ENCODE results near the gene RFX7. TPM values are rescaled to one million over a fixed set of nuclear protein-coding genes. Genes with fewer than 3 reads are reported as not detected.
"Not testable (repeated sequence)": the region's sequence is repeated elsewhere in the genome, so short reads cannot be mapped to it uniquely, and the experiment has no call there.

Gene RFX7
- total RNA-seq, 1 donor from 2014 or later = 51.2 TPM

GRCh38 chr15:56208641-56209155, 35.0 kb downstream of the RFX7 start:
- DNase-seq (ENCODE audit: low spot score in 2 of 2, unreplicated experiment in 2 of 2) = no peak
- Mint-ChIP-seq H3K9me3 (peaks cover 58% of the 10 kb centered on the region), H3K36me3 (peaks cover 53% of the 10 kb centered on the region), H3K4me3 (no peak overlapping the region), H3K27ac (peak overlapping the region; percentile 33), H3K27me3 (ENCODE audit: low read depth) (no peaks in the 10 kb centered on the region), H3K4me1 (peaks cover 12% of the 10 kb centered on the region)
- no peak for TF ChIP-seq CTCF (IDR thresholded peaks at IDR 0.05; ENCODE audit: unreplicated experiment)

- Mint-ChIP-seq H3K4me3 (no peak overlapping the region), H3K4me1 (peaks cover 12% of the 10 kb centered on the region), H3K27me3 (ENCODE audit: low read depth) (no peaks in the 10 kb centered on the region), H3K9me3 (peaks cover 54% of the 10 kb centered on the region), H3K36me3 (peaks cover 49% of the 10 kb centered on the region), H3K27ac (no peak overlapping the region)
- no peak for TF ChIP-seq CTCF (IDR thresholded peaks at IDR 0.05; ENCODE audit: unreplicated experiment)
- DNase-seq (ENCODE audit: low spot score in 2 of 2, unreplicated experiment in 2 of 2) = no peak
Observed at GRCh38 chr15:56208185-56208584, 35.5 kb downstream of the RFX7 start.

- peaks cover 50% of the 10 kb centered on the region for H3K9me3 Mint-ChIP-seq
Observed at GRCh38 chr15:56207711-56208110, 36.0 kb downstream of the RFX7 start.

GRCh38 chr15:56207092-56207491, 36.6 kb downstream of the RFX7 start:
- Mint-ChIP-seq H3K9me3 (peaks cover 43% of the 10 kb centered on the region), H3K4me1 (peaks cover 12% of the 10 kb centered on the region), H3K27ac (no peak overlapping the region), H3K36me3 (peaks cover 43% of the 10 kb centered on the region), H3K4me3 (no peak overlapping the region), H3K27me3 (ENCODE audit: low read depth) (no peaks in the 10 kb centered on the region)
- DNase-seq (ENCODE audit: low spot score in 2 of 2, unreplicated experiment in 2 of 2) = no peak
- no peak for TF ChIP-seq CTCF (IDR thresholded peaks at IDR 0.05; ENCODE audit: unreplicated experiment)

More at GRCh38 chr15:56207711-56208110, 36.0 kb downstream of the RFX7 start:
- Mint-ChIP-seq H3K4me1 (peaks cover 12% of the 10 kb centered on the region), H3K36me3 (peaks cover 48% of the 10 kb centered on the region), H3K4me3 (no peak overlapping the region), H3K27me3 (ENCODE audit: low read depth) (no peaks in the 10 kb centered on the region), H3K27ac (no peak overlapping the region)
- no peak for TF ChIP-seq CTCF (IDR thresholded peaks at IDR 0.05; ENCODE audit: unreplicated experiment)
- no peak for DNase-seq (ENCODE audit: low spot score in 2 of 2, unreplicated experiment in 2 of 2)

GRCh38 chr15:56205061-56205876, 38.4 kb downstream of the RFX7 start:
- no peak for TF ChIP-seq CTCF (IDR thresholded peaks at IDR 0.05; ENCODE audit: unreplicated experiment)
- Mint-ChIP-seq H3K27me3 (ENCODE audit: low read depth) (no peaks in the 10 kb centered on the region), H3K9me3 (peaks cover 25% of the 10 kb centered on the region), H3K27ac (peak overlapping the region; percentile 74), H3K4me3 (no peak overlapping the region), H3K4me1 (peaks cover 12% of the 10 kb centered on the region), H3K36me3 (peaks cover 30% of the 10 kb centered on the region)
- DNase-seq (ENCODE audit: low spot score in 2 of 2, unreplicated experiment in 2 of 2) = no peak

- not testable (repeated sequence) for DNase-seq (ENCODE audit: low spot score in 2 of 2, unreplicated experiment in 2 of 2); H3K4me3 Mint-ChIP-seq; H3K27me3 Mint-ChIP-seq (ENCODE audit: low read depth); H3K27ac Mint-ChIP-seq; H3K9me3 Mint-ChIP-seq
- Mint-ChIP-seq H3K4me1 (peaks cover 12% of the 10 kb centered on the region), H3K36me3 (peaks cover 17% of the 10 kb centered on the region)
Observed at GRCh38 chr15:56203312-56203922, 40.3 kb downstream of the RFX7 start.

All from mesothelial cell of epicardium (in vitro differentiated cells).